ENCODE measurements around the gene DNA2. TPM values are rescaled to one million over a fixed set of nuclear protein-coding genes. Genes with fewer than 3 reads are reported as not detected.

The DNA2 gene
- total RNA-seq, 1 donor from 2014 or later: 9.9 TPM

- DNase-seq: peak; percentile 89
- Mint-ChIP-seq H3K27me3 (ENCODE audit: unreplicated experiment) (peaks cover 6% of the 10 kb centered on the region), H3K36me3 (ENCODE audit: unreplicated experiment) (no peaks in the 10 kb centered on the region), H3K9me3 (ENCODE audit: unreplicated experiment) (peaks cover 6% of the 10 kb centered on the region), H3K4me3 (ENCODE audit: unreplicated experiment) (peak within 1 kb of the TSS; percentile 94), H3K4me1 (ENCODE audit: low read depth, unreplicated experiment) (peaks cover 9% of the 10 kb centered on the region), H3K27ac (ENCODE audit: unreplicated experiment) (peak within 1 kb of the TSS; percentile 96)
- TF ChIP-seq CTCF (IDR thresholded peaks at IDR 0.05; ENCODE audit: partially characterized antibody, unreplicated experiment): peak; percentile 78
Measured at GRCh38 chr10:68406815-68407548, 64.8 kb downstream of the DNA2 start, which contains the start of gene RUFY2. TSS of gene RUFY2 (minus strand) at chr10:68407277. CDS start at chr10:68407189, 88 bp downstream.

GRCh38 chr10:68406111-68406814, 65.5 kb downstream of the DNA2 start:
- Mint-ChIP-seq H3K4me3 (ENCODE audit: unreplicated experiment) (peak overlapping the region; percentile 94), H3K27me3 (ENCODE audit: unreplicated experiment) (peaks cover 6% of the 10 kb centered on the region), H3K27ac (ENCODE audit: unreplicated experiment) (peak overlapping the region; percentile 96), H3K36me3 (ENCODE audit: unreplicated experiment) (no peaks in the 10 kb centered on the region), H3K4me1 (ENCODE audit: low read depth, unreplicated experiment) (peaks cover 9% of the 10 kb centered on the region), H3K9me3 (ENCODE audit: unreplicated experiment) (peaks cover 6% of the 10 kb centered on the region)
- TF ChIP-seq CTCF (IDR thresholded peaks at IDR 0.05; ENCODE audit: partially characterized antibody, unreplicated experiment): no peak
- peak; percentile 82 for DNase-seq

- Mint-ChIP-seq H3K9me3 (ENCODE audit: unreplicated experiment) (peaks cover 6% of the 10 kb centered on the region), H3K4me1 (ENCODE audit: low read depth, unreplicated experiment) (peaks cover 9% of the 10 kb centered on the region), H3K27me3 (ENCODE audit: unreplicated experiment) (peaks cover 4% of the 10 kb centered on the region)
Measured at GRCh38 chr10:68403701-68404100, 68.1 kb downstream of the DNA2 start.

GRCh38 chr10:68402276-68402675, 69.5 kb downstream of the DNA2 start:
- Mint-ChIP-seq H3K4me1 (ENCODE audit: low read depth, unreplicated experiment) (peaks cover 9% of the 10 kb centered on the region), H3K27ac (ENCODE audit: unreplicated experiment) (no peak overlapping the region), H3K36me3 (ENCODE audit: unreplicated experiment) (no peaks in the 10 kb centered on the region), H3K27me3 (ENCODE audit: unreplicated experiment) (peaks cover 4% of the 10 kb centered on the region), H3K4me3 (ENCODE audit: unreplicated experiment) (no peak overlapping the region), H3K9me3 (ENCODE audit: unreplicated experiment) (peaks cover 4% of the 10 kb centered on the region)
- no peak for DNase-seq
- no peak for TF ChIP-seq CTCF (IDR thresholded peaks at IDR 0.05; ENCODE audit: partially characterized antibody, unreplicated experiment)

More at GRCh38 chr10:68403701-68404100, 68.1 kb downstream of the DNA2 start:
- Mint-ChIP-seq H3K27ac (ENCODE audit: unreplicated experiment) (no peak overlapping the region), H3K4me3 (ENCODE audit: unreplicated experiment) (no peak overlapping the region), H3K36me3 (ENCODE audit: unreplicated experiment) (no peaks in the 10 kb centered on the region)
- no peak for DNase-seq
- TF ChIP-seq CTCF (IDR thresholded peaks at IDR 0.05; ENCODE audit: partially characterized antibody, unreplicated experiment): no peak

- Mint-ChIP-seq H3K27me3 (ENCODE audit: unreplicated experiment) (no peaks in the 10 kb centered on the region), H3K9me3 (ENCODE audit: unreplicated experiment) (no peaks in the 10 kb centered on the region), H3K4me1 (ENCODE audit: low read depth, unreplicated experiment) (no peaks in the 10 kb centered on the region), H3K27ac (ENCODE audit: unreplicated experiment) (no peak overlapping the region), H3K4me3 (ENCODE audit: unreplicated experiment) (no peak overlapping the region), H3K36me3 (ENCODE audit: unreplicated experiment) (no peaks in the 10 kb centered on the region)
- no peak for TF ChIP-seq CTCF (IDR thresholded peaks at IDR 0.05; ENCODE audit: partially characterized antibody, unreplicated experiment)
- DNase-seq: no peak
Measured at GRCh38 chr10:68397005-68397404, 74.8 kb downstream of the DNA2 start.

Data from glutamatergic neuron (in vitro differentiated cells).